Stimulated activated CD4-positive, alpha-beta T cell treated with anti-CD3 and anti-CD28 coated beads, Interleukin-4, amount 100 ng/mL, for 1 hour (primary cell): ENCODE measurements around the gene SAAL1.
"Not testable (repeated sequence)": the region's sequence is repeated elsewhere in the genome, so short reads cannot be mapped to it uniquely, and the experiment has no call there.

Source experiments
- DNase-seq: peaks from one replicate; pipeline ENCODE4 v3.0.0-alpha.2; 2020

Gene SAAL1

GRCh38 chr11:18105802-18106574 lies at the start of gene SAAL1:
Gene SAAL1, minus strand, starts transcription at chr11:18106082. Its CDS starts 41 bp downstream, at chr11:18106041.
- DNase-seq: peak; percentile 92

- DNase-seq: no peak
Observed at GRCh38 chr11:18151581-18151980, 45.7 kb upstream of the SAAL1 start.

GRCh38 chr11:18145837-18146236 lies 40.0 kb upstream of the SAAL1 start:
- no peak for DNase-seq

- DNase-seq: no peak
Observed at GRCh38 chr11:18145025-18145424, 39.1 kb upstream of the SAAL1 start.

GRCh38 chr11:18144243-18144642 lies 38.4 kb upstream of the SAAL1 start:
- no peak for DNase-seq

- DNase-seq: no peak
Observed at GRCh38 chr11:18140145-18140544, 34.3 kb upstream of the SAAL1 start.

- no peak for DNase-seq
Observed at GRCh38 chr11:18137186-18137800, 31.4 kb upstream of the SAAL1 start.

GRCh38 chr11:18135308-18135707 lies 29.4 kb upstream of the SAAL1 start:
- DNase-seq: no peak

GRCh38 chr11:18132341-18132740 lies 26.5 kb upstream of the SAAL1 start, which contains the start of gene MRGPRX3:
Gene MRGPRX3, plus strand, starts transcription at chr11:18132571. Its CDS starts 4,632 bp downstream, at chr11:18137203.
- DNase-seq: no peak

- not testable (repeated sequence) for DNase-seq
Observed at GRCh38 chr11:18131115-18131514, 25.2 kb upstream of the SAAL1 start.

GRCh38 chr11:18121331-18121828 lies 15.5 kb upstream of the SAAL1 start:
- not testable (repeated sequence) for DNase-seq

- peak; percentile 54 for DNase-seq
Observed at GRCh38 chr11:18115360-18116127, 9.7 kb upstream of the SAAL1 start.

GRCh38 chr11:18111005-18111404 lies 5.1 kb upstream of the SAAL1 start:
- no peak for DNase-seq

- no peak for DNase-seq
Observed at GRCh38 chr11:18108254-18108653, 2.4 kb upstream of the SAAL1 start.

GRCh38 chr11:18106688-18107087 lies 806 bp upstream of the SAAL1 start:
- no peak for DNase-seq

GRCh38 chr11:18105086-18105801 lies 638 bp downstream of the SAAL1 start:
- no peak for DNase-seq

- DNase-seq: peak; percentile 15
Observed at GRCh38 chr11:18100926-18101656, 4.8 kb downstream of the SAAL1 start.

GRCh38 chr11:18093959-18094358 lies 11.9 kb downstream of the SAAL1 start:
- no peak for DNase-seq

GRCh38 chr11:18091731-18092130 lies 14.2 kb downstream of the SAAL1 start:
- no peak for DNase-seq

GRCh38 chr11:18088966-18089365 lies 16.9 kb downstream of the SAAL1 start:
- DNase-seq: no peak

- DNase-seq: no peak
Observed at GRCh38 chr11:18088366-18088765, 17.5 kb downstream of the SAAL1 start.

GRCh38 chr11:18081551-18081950 lies 24.3 kb downstream of the SAAL1 start:
- DNase-seq: no peak
